HL-60/S4 treated with retinoic acid at 250 ng/mL for 4 days and 3 days (cell line): ENCODE results near the gene MED4.

ENCODE experiments used
- in situ Hi-C: fragments of 300-500 bp; cut with MboI; formaldehyde crosslinking; loops from 2 replicates; pipeline ENCODE4 v1.7.0; 2022; ENCODE audit warnings: low sequenced_read_pairs

The MED4 gene

GRCh38 chr13:48094781-48095502 is at the start of gene MED4:
MED4 (minus strand) TSS chr13:48095104; CDS start chr13:48095078, 26 bp downstream.
- in situ Hi-C loops: no loop called here

GRCh38 chr13:48144413-48145035 is 49.6 kb upstream of the MED4 start:
- in situ Hi-C loops: no loop called here

- in situ Hi-C loops: no loop called here
These were observed 47.5 kb upstream of the MED4 start for GRCh38 chr13:48142436-48142835.

- in situ Hi-C loops: no loop called here
These were observed 43.4 kb upstream of the MED4 start for GRCh38 chr13:48138270-48138669.

- in situ Hi-C loops: no loop called here
These were observed 38.1 kb upstream of the MED4 start for GRCh38 chr13:48132961-48133360.

- in situ Hi-C loops: no loop called here
These were observed 36.6 kb upstream of the MED4 start for GRCh38 chr13:48131533-48131932.

GRCh38 chr13:48126944-48127830 is 32.3 kb upstream of the MED4 start:
- in situ Hi-C loops: loop anchor here (10.0 kb wide), 1 partner anchor 118 kb away; no protein-coding TSS in a partner anchor

- in situ Hi-C loops: loop anchor here (10.0 kb wide), 1 partner anchor 119 kb away; no protein-coding TSS in a partner anchor
These were observed 30.9 kb upstream of the MED4 start for GRCh38 chr13:48125794-48126228.

GRCh38 chr13:48123812-48124211 is 28.9 kb upstream of the MED4 start:
- in situ Hi-C loops: loop anchor here (10.0 to 25.0 kb wide), 2 partner anchors 121 to 463 kb away; no protein-coding TSS in a partner anchor

GRCh38 chr13:48121733-48122132 is 26.8 kb upstream of the MED4 start:
- in situ Hi-C loops: loop anchor here (10.0 to 25.0 kb wide), 2 partner anchors 123 to 466 kb away; no protein-coding TSS in a partner anchor

GRCh38 chr13:48120241-48120640 is 25.3 kb upstream of the MED4 start:
- in situ Hi-C loops: loop anchor here (10.0 to 25.0 kb wide), 2 partner anchors 125 to 467 kb away; no protein-coding TSS in a partner anchor

GRCh38 chr13:48118030-48118429 is 23.1 kb upstream of the MED4 start:
- in situ Hi-C loops: loop anchor here (25.0 kb wide), 1 partner anchor 469 kb away; no protein-coding TSS in a partner anchor

GRCh38 chr13:48116808-48117207 is 21.9 kb upstream of the MED4 start:
- in situ Hi-C loops: loop anchor here (25.0 kb wide), 1 partner anchor 470 kb away; no protein-coding TSS in a partner anchor

- in situ Hi-C loops: loop anchor here (25.0 kb wide), 1 partner anchor 474 kb away; no protein-coding TSS in a partner anchor
These were observed 18.8 kb upstream of the MED4 start for GRCh38 chr13:48113756-48114130.

GRCh38 chr13:48112896-48113755 is 18.2 kb upstream of the MED4 start:
- in situ Hi-C loops: loop anchor here (25.0 kb wide), 1 partner anchor 474 kb away; no protein-coding TSS in a partner anchor

- in situ Hi-C loops: loop anchor here (25.0 kb wide), 1 partner anchor 476 kb away; no protein-coding TSS in a partner anchor
These were observed 16.2 kb upstream of the MED4 start for GRCh38 chr13:48110931-48111721.

GRCh38 chr13:48110132-48110868 is 15.4 kb upstream of the MED4 start:
- in situ Hi-C loops: loop anchor here (25.0 kb wide), 1 partner anchor 477 kb away; no protein-coding TSS in a partner anchor

GRCh38 chr13:48108106-48108505 is 13.2 kb upstream of the MED4 start:
- in situ Hi-C loops: loop anchor here (25.0 kb wide), 1 partner anchor 479 kb away; no protein-coding TSS in a partner anchor
